ENCODE data around the gene IFITM1. TPM values are rescaled to one million over a fixed set of nuclear protein-coding genes. Genes with fewer than 3 reads are reported as not detected.
"Not testable (repeated sequence)": the region's sequence is repeated elsewhere in the genome, so short reads cannot be mapped to it uniquely, and the experiment has no call there.

The IFITM1 gene
- total RNA-seq, result 48.6 and 64.4 TPM in 2 replicates

DNA sequence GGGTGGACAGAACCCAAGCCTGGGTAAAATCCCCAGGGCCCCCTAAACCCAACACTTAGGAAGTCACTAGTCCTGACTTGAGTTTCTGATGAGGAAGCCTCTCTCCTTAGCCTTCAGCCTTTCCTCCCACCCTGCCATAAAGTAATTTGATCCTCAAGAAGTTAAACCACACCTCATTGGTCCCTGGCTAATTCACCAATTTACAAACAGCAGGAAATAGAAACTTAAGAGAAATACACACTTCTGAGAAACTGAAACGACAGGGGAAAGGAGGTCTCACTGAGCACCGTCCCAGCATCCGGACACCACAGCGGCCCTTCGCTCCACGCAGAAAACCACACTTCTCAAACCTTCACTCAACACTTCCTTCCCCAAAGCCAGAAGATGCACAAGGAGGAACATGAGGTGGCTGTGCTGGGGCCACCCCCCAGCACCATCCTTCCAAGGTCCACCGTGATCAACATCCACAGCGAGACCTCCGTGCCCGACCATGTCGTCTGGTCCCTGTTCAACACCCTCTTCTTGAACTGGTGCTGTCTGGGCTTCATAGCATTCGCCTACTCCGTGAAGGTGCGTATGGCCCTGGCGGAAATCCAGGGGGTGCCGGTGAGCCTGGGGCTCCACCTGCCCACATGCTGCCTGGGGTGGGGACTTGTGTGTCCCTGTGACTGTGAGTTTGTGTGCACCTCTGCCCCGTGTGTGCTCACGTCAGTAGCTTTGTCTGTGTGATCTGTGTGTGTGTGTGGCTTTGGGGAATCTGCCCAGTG, at the start of gene IFITM1:
Gene IFITM1 (plus strand): TSS at position 254 of the 767 bp plus-strand sequence. CDS start 131 bp downstream, at position 385.
- H3K9me3 ChIP-seq (ENCODE audit: low read depth, low read length), result no peaks in the 10 kb centered on the region
- peaks cover 27% of the 10 kb centered on the region for H3K27me3 ChIP-seq (ENCODE audit: insufficient read depth, low read length)
- H3K79me2 ChIP-seq (ENCODE audit: insufficient read depth, low read length), result peaks cover 11% of the 10 kb centered on the region
- H2AFZ ChIP-seq (ENCODE audit: low read length), result peak within 1 kb of the TSS; percentile 47
- H3K4me2 ChIP-seq (ENCODE audit: insufficient read depth, low read length), result peak within 1 kb of the TSS; percentile 88
- DNase-seq (ENCODE audit: insufficient read length, low spot score, missing footprints), result peak; percentile 97
- H3K27ac ChIP-seq (ENCODE audit: low read depth, low read length), result peak within 1 kb of the TSS; percentile 48
- H4K20me1 ChIP-seq (ENCODE audit: insufficient read depth, low read length), result no peaks in the 10 kb centered on the region
- no peaks in the 10 kb centered on the region for H3K36me3 ChIP-seq (ENCODE audit: insufficient read depth, low read length)
- TF ChIP-seq, protein P1, sequence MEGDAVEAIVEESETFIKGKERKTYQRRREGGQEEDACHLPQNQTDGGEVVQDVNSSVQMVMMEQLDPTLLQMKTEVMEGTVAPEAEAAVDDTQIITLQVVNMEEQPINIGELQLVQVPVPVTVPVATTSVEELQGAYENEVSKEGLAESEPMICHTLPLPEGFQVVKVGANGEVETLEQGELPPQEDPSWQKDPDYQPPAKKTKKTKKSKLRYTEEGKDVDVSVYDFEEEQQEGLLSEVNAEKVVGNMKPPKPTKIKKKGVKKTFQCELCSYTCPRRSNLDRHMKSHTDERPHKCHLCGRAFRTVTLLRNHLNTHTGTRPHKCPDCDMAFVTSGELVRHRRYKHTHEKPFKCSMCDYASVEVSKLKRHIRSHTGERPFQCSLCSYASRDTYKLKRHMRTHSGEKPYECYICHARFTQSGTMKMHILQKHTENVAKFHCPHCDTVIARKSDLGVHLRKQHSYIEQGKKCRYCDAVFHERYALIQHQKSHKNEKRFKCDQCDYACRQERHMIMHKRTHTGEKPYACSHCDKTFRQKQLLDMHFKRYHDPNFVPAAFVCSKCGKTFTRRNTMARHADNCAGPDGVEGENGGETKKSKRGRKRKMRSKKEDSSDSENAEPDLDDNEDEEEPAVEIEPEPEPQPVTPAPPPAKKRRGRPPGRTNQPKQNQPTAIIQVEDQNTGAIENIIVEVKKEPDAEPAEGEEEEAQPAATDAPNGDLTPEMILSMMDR (IDR thresholded peaks at IDR 0.05; ENCODE audit: extremely low read depth, low read depth, low read length), result no peak
- peaks cover 26% of the 10 kb centered on the region for H3K4me1 ChIP-seq (ENCODE audit: insufficient read depth, low read length)
- H3K4me3 ChIP-seq (ENCODE audit: insufficient read depth, low read length), result peak within 1 kb of the TSS; percentile 68

DNA sequence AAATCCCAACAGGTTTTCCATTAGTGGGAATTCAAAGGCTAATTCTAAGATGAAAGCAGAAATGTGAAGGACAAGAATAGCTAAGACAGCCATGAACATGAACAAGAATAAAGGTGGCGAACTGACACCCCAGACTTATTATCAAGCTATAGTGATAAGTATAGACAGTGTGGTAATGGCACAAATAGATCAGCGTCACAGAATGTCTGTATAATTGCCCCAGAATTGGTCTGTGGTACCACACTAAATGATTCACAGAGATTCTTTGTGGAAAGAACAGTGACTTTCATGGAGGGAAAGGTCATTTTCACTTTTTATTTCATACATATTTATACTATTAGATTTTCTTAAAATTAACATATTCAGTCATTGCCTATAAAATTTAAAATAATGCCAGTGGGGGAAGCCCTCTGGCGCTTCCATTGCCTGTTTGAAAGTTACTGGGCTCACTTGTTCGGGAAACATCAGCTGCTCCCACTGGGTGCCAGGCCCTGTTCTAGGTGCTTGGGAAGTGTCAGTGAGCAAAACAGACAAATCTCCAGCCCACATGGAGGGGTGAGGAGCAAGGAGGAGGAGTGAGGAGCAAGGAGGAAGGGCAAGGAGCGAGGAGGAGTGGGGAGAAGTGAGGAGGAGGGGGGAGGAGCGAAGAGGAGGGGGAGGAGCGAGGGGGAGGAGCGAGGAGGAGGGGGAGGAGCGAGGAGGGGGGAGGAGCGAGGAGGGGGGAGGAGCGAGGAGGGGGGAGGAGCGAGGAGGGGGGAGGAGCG, 47.0 kb upstream of the IFITM1 start:
- Histone ChIP-seq H3K79me2 (ENCODE audit: insufficient read depth, low read length) (no peaks in the 10 kb centered on the region), H3K4me1 (ENCODE audit: insufficient read depth, low read length) (no peaks in the 10 kb centered on the region), H2AFZ (ENCODE audit: low read length) (no peak overlapping the region), H3K4me2 (ENCODE audit: insufficient read depth, low read length) (no peak overlapping the region), H3K4me3 (ENCODE audit: insufficient read depth, low read length) (no peak overlapping the region), H3K36me3 (ENCODE audit: insufficient read depth, low read length) (no peaks in the 10 kb centered on the region), H3K9me3 (ENCODE audit: low read depth, low read length) (no peaks in the 10 kb centered on the region), H3K27ac (ENCODE audit: low read depth, low read length) (no peak overlapping the region), H4K20me1 (ENCODE audit: insufficient read depth, low read length) (no peaks in the 10 kb centered on the region), H3K27me3 (ENCODE audit: insufficient read depth, low read length) (peaks cover 8% of the 10 kb centered on the region)
- DNase-seq (ENCODE audit: insufficient read length, low spot score, missing footprints), result peak; percentile 22
- TF ChIP-seq, protein P1 (IDR thresholded peaks at IDR 0.05; ENCODE audit: extremely low read depth, low read depth, low read length), result no peak

DNA sequence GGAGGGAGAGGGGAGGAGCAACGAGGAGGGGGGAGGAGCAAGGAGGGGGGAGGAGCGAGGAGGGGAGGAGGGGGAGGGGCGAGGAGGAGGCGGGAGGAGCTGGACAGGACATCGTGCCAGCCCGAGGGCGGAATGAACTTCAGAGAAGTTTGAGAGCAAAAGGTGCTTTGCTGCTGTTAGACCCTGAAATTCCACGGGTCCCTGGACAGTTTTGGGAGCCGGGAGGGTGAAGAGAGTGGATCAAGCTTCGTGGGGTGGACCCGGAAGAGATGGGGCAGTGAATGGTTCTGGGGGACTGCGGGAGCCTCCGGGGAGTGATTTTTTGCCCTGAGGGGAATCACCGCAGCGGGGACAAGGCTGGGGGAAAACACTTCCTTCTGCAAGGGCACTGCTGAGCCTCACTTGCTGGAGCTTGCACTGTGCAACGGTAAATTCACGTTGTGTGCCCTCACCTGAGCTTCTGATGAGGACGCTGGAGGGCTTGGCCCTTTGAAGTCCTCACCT, 46.3 kb upstream of the IFITM1 start:
- peaks cover 10% of the 10 kb centered on the region for H3K27me3 ChIP-seq (ENCODE audit: insufficient read depth, low read length)
- H3K9me3 ChIP-seq (ENCODE audit: low read depth, low read length), result no peaks in the 10 kb centered on the region
- H4K20me1 ChIP-seq (ENCODE audit: insufficient read depth, low read length), result no peaks in the 10 kb centered on the region
- H3K4me2 ChIP-seq (ENCODE audit: insufficient read depth, low read length), result no peak overlapping the region
- H3K36me3 ChIP-seq (ENCODE audit: insufficient read depth, low read length), result no peaks in the 10 kb centered on the region
- no peaks in the 10 kb centered on the region for H3K79me2 ChIP-seq (ENCODE audit: insufficient read depth, low read length)
- no peaks in the 10 kb centered on the region for H3K4me1 ChIP-seq (ENCODE audit: insufficient read depth, low read length)
- DNase-seq (ENCODE audit: insufficient read length, low spot score, missing footprints), result peak; percentile 68
- no peak overlapping the region for H3K4me3 ChIP-seq (ENCODE audit: insufficient read depth, low read length)
- TF ChIP-seq, protein P1 (IDR thresholded peaks at IDR 0.05; ENCODE audit: extremely low read depth, low read depth, low read length), result no peak
- H2AFZ ChIP-seq (ENCODE audit: low read length), result no peak overlapping the region
- H3K27ac ChIP-seq (ENCODE audit: low read depth, low read length), result no peak overlapping the region

DNA sequence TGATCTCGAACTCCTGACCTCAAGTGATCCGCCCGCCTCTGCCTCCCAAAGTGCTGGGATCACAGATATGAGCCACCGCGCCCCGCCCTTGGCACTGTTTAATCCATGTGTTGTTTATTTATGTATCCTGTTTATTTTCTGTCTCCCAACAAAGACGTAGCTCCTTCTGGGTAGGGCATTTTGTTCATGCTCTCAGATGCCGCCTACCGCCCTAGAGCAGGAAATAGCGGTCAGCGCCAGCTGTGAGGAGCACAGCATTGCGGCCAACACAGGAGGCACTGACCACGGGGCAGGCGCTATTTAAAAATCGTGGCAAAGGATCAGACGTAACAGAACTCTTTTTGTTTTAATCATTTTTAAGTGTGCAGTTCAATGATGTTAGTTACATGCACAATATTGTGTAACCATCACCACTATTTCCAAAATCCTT, 45.1 kb upstream of the IFITM1 start:
- H3K4me1 ChIP-seq (ENCODE audit: insufficient read depth, low read length); H3K27ac ChIP-seq (ENCODE audit: low read depth, low read length); H3K27me3 ChIP-seq (ENCODE audit: insufficient read depth, low read length); H3K9me3 ChIP-seq (ENCODE audit: low read depth, low read length); H2AFZ ChIP-seq (ENCODE audit: low read length); H3K79me2 ChIP-seq (ENCODE audit: insufficient read depth, low read length); H4K20me1 ChIP-seq (ENCODE audit: insufficient read depth, low read length); H3K36me3 ChIP-seq (ENCODE audit: insufficient read depth, low read length): not testable (repeated sequence)
- Histone ChIP-seq H3K4me2 (ENCODE audit: insufficient read depth, low read length) (peak overlapping the region; percentile 25), H3K4me3 (ENCODE audit: insufficient read depth, low read length) (peak overlapping the region; percentile 4)
- DNase-seq (ENCODE audit: insufficient read length, low spot score, missing footprints), result peak; percentile 90
